GM19463 (cell line): ENCODE results near the gene HPCAL1.

Source experiments
- ATAC-seq: cut with Tn5 transposase; IDR thresholded peaks from one replicate; pipeline ENCODE4 v1.9.1; 2021; ENCODE audit warnings: mild to moderate bottlenecking, moderate library complexity; ENCODE audit not compliant: unreplicated experiment

Gene HPCAL1

DNA sequence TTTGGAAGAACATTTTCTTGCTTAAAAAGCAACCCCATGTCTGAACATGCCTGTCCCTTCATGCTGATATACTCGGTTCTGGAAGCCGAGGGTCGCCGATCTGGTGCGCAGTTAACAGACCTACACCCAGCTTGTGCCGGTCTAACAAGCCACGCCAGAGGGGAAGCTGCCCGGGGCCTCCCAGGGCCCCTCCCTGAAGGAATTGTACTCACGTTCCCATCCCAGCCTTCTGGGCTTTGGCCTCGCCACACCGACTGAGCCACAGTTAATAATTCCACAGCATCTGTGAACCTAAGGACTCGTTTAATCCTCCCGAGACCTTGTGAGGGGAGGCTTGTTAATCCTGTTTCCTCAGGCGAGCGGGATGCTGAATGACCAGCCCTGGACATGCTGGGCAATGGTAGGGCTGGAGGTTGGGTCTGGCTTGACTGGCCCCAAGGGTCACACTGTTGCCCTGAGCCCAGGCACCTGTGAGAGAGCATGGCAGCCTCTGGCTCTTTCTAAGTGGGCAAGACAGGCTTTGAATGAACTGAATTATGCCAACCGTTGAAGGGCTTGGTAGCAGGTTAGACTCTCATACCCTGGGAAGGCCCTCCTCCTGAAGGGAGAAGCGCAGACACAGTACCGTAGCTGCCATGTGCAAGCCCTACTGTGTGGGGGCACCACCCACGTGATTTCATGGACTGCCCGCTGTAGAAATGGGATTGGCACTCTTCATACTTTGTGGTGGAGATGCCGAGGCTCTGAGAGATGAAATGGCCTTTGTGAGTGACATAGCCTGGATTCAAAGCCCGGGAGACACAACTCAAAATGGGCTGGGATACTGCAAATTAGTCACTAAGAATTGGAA, 173.3 kb downstream of the HPCAL1 start:
- ATAC-seq: no peak

DNA sequence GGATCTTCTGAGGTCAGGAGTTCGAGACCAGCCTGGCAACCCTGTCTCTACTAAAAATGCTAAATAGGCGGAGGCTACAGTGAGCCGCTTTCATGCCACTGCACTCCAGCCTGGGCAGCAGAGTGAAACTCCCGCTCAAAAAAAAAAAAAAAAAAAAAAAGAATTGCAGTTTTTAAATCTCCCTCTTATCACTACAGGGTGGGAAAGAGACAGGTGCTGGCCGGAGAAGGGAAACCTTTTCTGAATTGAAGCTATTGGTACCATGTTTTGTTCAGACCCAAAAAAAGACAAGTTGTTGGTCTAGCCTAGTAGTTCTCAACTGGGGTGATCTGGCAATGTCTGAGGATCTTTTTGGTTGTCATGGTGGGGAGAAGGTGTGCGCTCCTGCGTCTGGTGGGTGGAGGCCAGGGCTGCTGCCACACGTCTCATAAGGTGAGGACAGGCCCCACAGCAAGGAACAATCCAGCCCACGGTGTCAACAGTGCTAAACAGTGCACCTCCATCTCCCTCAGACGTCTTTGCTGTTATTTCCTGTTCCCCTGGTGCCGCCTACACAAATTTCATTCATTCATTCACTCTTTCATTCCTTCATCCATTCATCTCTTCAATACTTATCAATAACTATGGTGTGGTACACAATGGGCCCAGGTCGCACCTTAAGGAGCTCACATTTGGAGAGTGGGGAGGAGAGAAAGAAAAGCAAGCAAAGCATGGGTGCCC, 174.2 kb downstream of the HPCAL1 start:
- no peak for ATAC-seq
